Chondrocyte (in vitro differentiated cells): ENCODE results near the gene ZBTB26. TPM values are rescaled to one million over a fixed set of nuclear protein-coding genes. Genes with fewer than 3 reads are reported as not detected.

ENCODE experiments used
- DNase-seq: peaks from one replicate; pipeline ENCODE4 v3.0.0; 2021; ENCODE audit warnings: mixed read lengths, low spot score
- H3K27ac Mint-ChIP-seq: one replicate; pipeline ENCODE4 v1.8.0; 2021; ENCODE audit warnings: mild to moderate bottlenecking, moderate library complexity, mixed read lengths; ENCODE audit not compliant: unreplicated experiment
- H3K27me3 Mint-ChIP-seq: 2 replicates; pipeline ENCODE4 v1.8.0; 2021; ENCODE audit warnings: low read depth, mixed read lengths
- H3K36me3 Mint-ChIP-seq: 2 replicates; pipeline ENCODE4 v1.8.0; 2021; ENCODE audit warnings: low read depth, mixed read lengths
- H3K4me1 Mint-ChIP-seq: 2 replicates; pipeline ENCODE4 v1.8.0; 2021; ENCODE audit warnings: low read depth, mild to moderate bottlenecking, mixed read lengths
- H3K4me3 Mint-ChIP-seq: one replicate; pipeline ENCODE4 v1.8.0; 2021; ENCODE audit warnings: mild to moderate bottlenecking, moderate library complexity, mixed read lengths; ENCODE audit not compliant: unreplicated experiment
- H3K9me3 Mint-ChIP-seq: 2 replicates; pipeline ENCODE4 v1.8.0; 2021; ENCODE audit warnings: low read depth, mixed read lengths
- CTCF ChIP-seq: fragments of 200-600 bp; sonication (generic); IDR thresholded peaks from 2 replicates; pipeline ENCODE4 v1.5.0; 2021; ENCODE audit warnings: antibody characterized with exemption, mild to moderate bottlenecking, moderate library complexity
- total RNA-seq: library from RNA; stranded (reverse); gene quantifications from 3 replicates; pipeline ENCODE4 v1.2.1, GENCODE V29; 2021

Gene ZBTB26
- total RNA-seq, 1 donor from 2014 or later: 6.2 TPM

GRCh38 chr9:122946461-122947005 lies 15.2 kb upstream of the ZBTB26 start:
- Mint-ChIP-seq H3K4me3 (no peak overlapping the region), H3K4me1 (peaks cover 73% of the 10 kb centered on the region), H3K9me3 (no peaks in the 10 kb centered on the region), H3K36me3 (no peaks in the 10 kb centered on the region), H3K27me3 (no peaks in the 10 kb centered on the region), H3K27ac (no peak overlapping the region)
- no peak for DNase-seq
- no peak for TF ChIP-seq CTCF

- H3K27me3 Mint-ChIP-seq: no peaks in the 10 kb centered on the region
- no peaks in the 10 kb centered on the region for H3K9me3 Mint-ChIP-seq
- H3K36me3 Mint-ChIP-seq: no peaks in the 10 kb centered on the region
- DNase-seq: no peak
- no peak overlapping the region for H3K4me3 Mint-ChIP-seq
- peaks cover 74% of the 10 kb centered on the region for H3K4me1 Mint-ChIP-seq
- peak overlapping the region; percentile 78 for H3K27ac Mint-ChIP-seq
- TF ChIP-seq CTCF: no peak
Observed at GRCh38 chr9:122944960-122945888, 13.9 kb upstream of the ZBTB26 start.

- no peak for TF ChIP-seq CTCF
- H3K4me1 Mint-ChIP-seq: peaks cover 57% of the 10 kb centered on the region
- no peak for DNase-seq
- no peaks in the 10 kb centered on the region for H3K27me3 Mint-ChIP-seq
- H3K36me3 Mint-ChIP-seq: peaks cover 3% of the 10 kb centered on the region
- peak overlapping the region; percentile 93 for H3K4me3 Mint-ChIP-seq
- H3K27ac Mint-ChIP-seq: peak overlapping the region; percentile 94
- no peaks in the 10 kb centered on the region for H3K9me3 Mint-ChIP-seq
Observed at GRCh38 chr9:122941582-122942234, 10.4 kb upstream of the ZBTB26 start.

GRCh38 chr9:122940749-122941581 lies 9.7 kb upstream of the ZBTB26 start, which contains the start of gene RABGAP1:
Gene RABGAP1, plus strand, starts transcription at chr9:122941020. Its CDS starts 16,040 bp downstream, at chr9:122957060.
- no peaks in the 10 kb centered on the region for H3K27me3 Mint-ChIP-seq
- peak; percentile 99 for DNase-seq
- H3K27ac Mint-ChIP-seq: peak within 1 kb of the TSS; percentile 94
- no peak for TF ChIP-seq CTCF
- peaks cover 3% of the 10 kb centered on the region for H3K36me3 Mint-ChIP-seq
- H3K4me1 Mint-ChIP-seq: peaks cover 54% of the 10 kb centered on the region
- H3K9me3 Mint-ChIP-seq: no peaks in the 10 kb centered on the region
- H3K4me3 Mint-ChIP-seq: peak within 1 kb of the TSS; percentile 93
